ENCODE data around the gene TOPBP1.

DNA sequence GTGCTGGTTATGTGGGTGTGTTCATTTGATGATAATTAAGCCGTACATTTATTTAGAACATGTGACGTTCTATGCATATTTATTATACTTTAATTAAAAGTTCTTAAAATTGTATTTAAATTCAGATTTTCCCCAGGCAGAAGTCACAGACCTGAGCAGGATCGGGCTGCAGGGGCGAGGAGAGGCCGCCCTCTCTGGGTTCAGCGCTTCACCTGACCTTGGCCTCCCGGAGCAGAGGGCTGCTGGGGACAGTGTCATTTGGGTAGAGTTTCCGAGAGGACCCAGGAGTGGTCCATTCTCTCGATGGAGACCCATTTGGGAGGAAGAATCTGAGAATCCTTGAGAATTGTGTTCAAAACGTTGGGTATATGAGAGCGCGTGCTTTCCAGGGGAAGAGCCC is 12.0 kb upstream of the TOPBP1 start:
- TF ChIP-seq, protein P1, sequence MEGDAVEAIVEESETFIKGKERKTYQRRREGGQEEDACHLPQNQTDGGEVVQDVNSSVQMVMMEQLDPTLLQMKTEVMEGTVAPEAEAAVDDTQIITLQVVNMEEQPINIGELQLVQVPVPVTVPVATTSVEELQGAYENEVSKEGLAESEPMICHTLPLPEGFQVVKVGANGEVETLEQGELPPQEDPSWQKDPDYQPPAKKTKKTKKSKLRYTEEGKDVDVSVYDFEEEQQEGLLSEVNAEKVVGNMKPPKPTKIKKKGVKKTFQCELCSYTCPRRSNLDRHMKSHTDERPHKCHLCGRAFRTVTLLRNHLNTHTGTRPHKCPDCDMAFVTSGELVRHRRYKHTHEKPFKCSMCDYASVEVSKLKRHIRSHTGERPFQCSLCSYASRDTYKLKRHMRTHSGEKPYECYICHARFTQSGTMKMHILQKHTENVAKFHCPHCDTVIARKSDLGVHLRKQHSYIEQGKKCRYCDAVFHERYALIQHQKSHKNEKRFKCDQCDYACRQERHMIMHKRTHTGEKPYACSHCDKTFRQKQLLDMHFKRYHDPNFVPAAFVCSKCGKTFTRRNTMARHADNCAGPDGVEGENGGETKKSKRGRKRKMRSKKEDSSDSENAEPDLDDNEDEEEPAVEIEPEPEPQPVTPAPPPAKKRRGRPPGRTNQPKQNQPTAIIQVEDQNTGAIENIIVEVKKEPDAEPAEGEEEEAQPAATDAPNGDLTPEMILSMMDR (IDR thresholded peaks at IDR 0.05; ENCODE audit: insufficient read depth, low read length, poor library complexity, severe bottlenecking) = no peak
- TF ChIP-seq EZH2phosphoT487 (conservative IDR thresholded peaks at IDR 0.05; ENCODE audit: low read length) = no peak

All from SU-DHL-6 (cell line).